Raji (cell line): ENCODE data around the gene PDS5A.

Experiments used
- POLR2A ChIP-seq: IDR thresholded peaks from 2 replicates; pipeline ENCODE4 v1.6.1; 2011; ENCODE audit warnings: low read depth, low read length, control low read depth; ENCODE audit not compliant: insufficient read depth

Gene PDS5A

DNA sequence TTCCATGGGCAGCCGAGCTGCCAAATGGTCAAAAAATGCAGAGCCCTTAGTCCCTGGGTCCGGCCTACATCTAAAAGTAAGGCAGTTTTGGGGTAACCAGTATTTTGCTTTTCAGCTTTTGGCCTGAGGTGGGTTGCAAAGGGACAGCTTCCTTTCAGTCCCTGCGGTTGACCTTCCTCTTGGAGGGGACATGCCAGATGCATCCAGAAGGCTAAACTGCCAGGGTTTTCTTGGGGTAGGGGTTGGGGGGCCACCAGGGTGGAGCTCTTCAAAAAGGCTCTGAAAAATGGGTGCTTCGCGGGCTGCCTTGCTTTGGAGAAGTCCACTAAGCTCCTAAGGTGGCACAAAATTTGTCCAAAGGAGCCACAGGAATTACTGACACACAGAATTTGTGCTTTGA lies 159.1 kb downstream of the PDS5A start:
- TF ChIP-seq POLR2A, result no peak

DNA sequence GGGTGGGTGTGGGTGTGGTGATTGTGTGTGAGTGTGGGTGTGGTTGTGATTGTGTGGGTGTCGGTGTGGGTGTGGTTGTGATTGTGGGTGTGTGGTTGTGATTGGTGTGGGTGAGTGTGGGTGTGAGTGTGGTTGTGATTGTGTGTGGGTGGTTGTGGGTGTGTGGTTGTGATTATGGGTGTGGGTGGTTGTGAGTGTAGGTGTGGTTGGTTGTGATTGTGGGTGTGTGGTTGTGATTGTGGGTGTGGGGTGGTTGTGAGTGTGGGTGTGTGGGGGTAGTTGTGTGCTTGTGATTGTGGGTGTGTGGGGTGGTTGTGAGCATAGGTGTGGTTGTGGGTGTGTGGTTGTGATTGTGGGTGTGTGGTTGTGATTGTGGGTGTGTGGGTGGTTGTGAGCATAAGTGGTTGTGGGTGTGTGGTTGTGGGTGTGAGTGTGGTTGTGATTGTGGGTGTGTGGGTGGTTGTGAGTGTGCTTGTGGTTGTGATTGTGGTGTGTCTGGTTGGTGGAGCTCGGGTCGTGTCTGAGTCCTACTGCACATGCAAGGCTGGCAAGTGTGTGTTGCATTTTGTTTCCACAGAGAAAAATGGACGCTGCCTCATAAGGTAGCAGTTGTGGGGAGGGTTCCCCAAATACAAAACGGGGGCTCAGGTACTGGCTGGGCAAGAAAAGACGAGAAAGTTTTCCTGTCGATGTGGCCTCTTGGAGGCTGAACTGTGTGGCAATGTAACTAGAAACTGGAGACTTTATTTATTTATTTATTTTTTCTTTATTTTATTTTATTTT lies 163.1 kb downstream of the PDS5A start:
- no peak for TF ChIP-seq POLR2A

DNA sequence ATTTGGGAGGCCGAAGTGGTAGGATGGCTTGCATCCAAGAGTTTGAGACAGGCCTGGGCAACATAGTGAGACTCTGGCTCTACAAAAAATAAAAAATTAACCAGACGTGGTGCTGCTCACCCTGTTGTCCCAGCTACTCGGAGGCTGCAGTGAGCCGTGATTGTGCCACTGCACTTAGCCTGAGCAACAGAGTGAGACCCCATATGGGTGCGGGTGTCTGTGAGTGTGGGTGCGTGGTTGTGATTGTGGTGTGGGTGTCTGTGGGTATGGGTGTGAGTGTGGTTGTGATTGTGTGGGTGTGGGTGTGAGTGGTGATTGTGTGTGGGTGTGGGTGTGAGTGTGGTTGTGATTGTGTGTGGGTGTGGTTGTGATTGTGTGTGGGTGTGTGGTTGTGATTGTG lies 165.2 kb downstream of the PDS5A start:
- TF ChIP-seq POLR2A, result no peak

DNA sequence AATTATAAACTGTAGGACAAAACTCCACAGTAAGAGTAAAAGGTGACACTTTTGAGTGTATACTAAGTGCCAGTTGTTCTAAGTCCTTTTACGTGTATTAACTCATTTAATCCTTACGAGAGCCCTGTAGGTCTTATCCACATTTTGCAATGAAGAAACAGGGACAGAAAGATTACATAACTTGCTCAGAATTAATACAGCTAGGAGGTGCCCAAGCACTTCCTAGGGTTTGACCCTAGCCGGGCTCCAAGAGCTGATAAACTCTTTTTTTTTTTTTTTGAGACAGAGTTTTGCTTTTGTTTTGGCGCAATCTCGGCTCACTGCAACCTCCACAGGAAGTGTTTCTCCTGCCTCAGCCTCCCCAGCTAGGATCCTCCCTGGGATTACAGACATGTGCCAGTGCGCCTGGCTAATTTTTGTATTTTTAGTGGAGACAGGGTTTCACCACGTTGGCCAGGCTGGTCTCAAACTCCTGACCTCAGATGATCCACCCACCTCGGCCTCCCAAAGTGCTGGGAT lies 169.4 kb downstream of the PDS5A start:
- TF ChIP-seq POLR2A, result no peak

- no peak for TF ChIP-seq POLR2A
These were observed 175.7 kb downstream of the PDS5A start for GRCh38 chr4:39802005-39802404.

DNA sequence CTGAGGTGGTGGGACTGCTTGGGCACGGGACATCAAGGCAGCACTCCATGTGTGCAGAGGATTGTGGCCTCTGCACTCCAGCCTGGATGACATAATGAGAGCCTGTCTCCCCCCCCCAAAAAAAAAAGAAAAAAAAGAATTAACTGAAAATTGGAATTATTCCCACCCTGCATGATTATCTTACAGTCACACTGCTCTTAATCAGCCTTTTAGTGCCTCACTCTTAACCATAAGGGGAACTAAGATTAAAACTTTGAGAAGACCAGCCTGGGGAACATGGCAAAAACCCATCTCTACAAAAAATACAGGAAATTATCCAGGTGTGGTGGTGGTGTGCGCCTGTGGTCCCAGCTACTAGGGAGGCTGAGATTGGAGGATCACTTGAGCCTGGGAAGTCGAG lies 185.2 kb downstream of the PDS5A start:
- no peak for TF ChIP-seq POLR2A

GRCh38 chr4:39792128-39792527 lies 185.6 kb downstream of the PDS5A start:
- no peak for TF ChIP-seq POLR2A

- TF ChIP-seq POLR2A, result no peak
These were observed 190.9 kb downstream of the PDS5A start for GRCh38 chr4:39786838-39787237.

DNA sequence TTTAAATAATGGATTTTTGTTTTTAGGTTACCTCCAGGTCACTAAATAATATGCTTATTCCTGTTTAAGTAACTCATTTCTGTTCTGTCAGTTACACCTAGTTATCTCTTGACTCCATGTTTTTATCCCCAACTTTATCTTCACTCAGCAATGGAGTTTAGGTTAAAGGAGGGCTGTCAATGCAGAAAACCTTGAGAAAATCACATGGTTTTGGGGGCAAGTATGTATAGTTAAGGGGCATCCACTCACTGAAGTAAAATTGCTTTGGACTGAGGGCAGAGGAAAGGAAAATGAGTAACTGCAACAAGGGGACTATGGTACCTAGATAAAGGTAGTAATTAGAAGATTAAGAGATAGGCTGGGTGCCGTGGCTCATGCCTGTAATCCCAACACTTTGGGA lies 192.6 kb downstream of the PDS5A start:
- no peak for TF ChIP-seq POLR2A
